Measurements from ENCODE around the gene STRA8. TPM values are rescaled to one million over a fixed set of nuclear protein-coding genes. Genes with fewer than 3 reads are reported as not detected.

Gene STRA8
- polyA plus RNA-seq, 1 donor (not counting 4 experiments of a cell fraction or from before 2014, with no cell fraction given): not detected

- Histone ChIP-seq H3K4me1 (ENCODE audit: control insufficient read depth, extremely low read depth, insufficient read depth, low read length) (peaks cover 39% of the 10 kb centered on the region), H3K9me1 (ENCODE audit: control insufficient read depth, extremely low read depth, insufficient read depth, low read length) (no peaks in the 10 kb centered on the region), H3K36me3 (ENCODE audit: control insufficient read depth in 2 of 2, extremely low read depth in 1 of 2, insufficient read depth in 2 of 2, low read length in 2 of 2) (peaks cover 27 to 38% of the 10 kb centered on the region in 2 experiments), H3K27ac (ENCODE audit: control insufficient read depth, insufficient read depth, low read length) (no peak overlapping the region), H3K9ac (ENCODE audit: control insufficient read depth, extremely low read depth, insufficient read depth, low read length) (no peak overlapping the region), H3K4me3 (ENCODE audit: control insufficient read depth in 2 of 3, extremely low read depth in 1 of 3, insufficient read depth in 2 of 3, low read depth in 1 of 3, low read length in 3 of 3) (no peak overlapping the region), H2AFZ (ENCODE audit: control insufficient read depth, low read length) (no peak overlapping the region), H3K27me3 (ENCODE audit: control insufficient read depth, extremely low read depth, insufficient read depth, low read length) (no peaks in the 10 kb centered on the region), H3K79me2 (ENCODE audit: control insufficient read depth, insufficient read depth, low read length) (peaks cover 3% of the 10 kb centered on the region), H3K9me3 (ENCODE audit: control insufficient read depth, low read depth, low read length) (peaks cover 11% of the 10 kb centered on the region), H4K20me1 (ENCODE audit: control insufficient read depth, extremely low read depth, insufficient read depth, low read length) (no peaks in the 10 kb centered on the region), H3K4me2 (ENCODE audit: control insufficient read depth, extremely low read depth, insufficient read depth, low read depth, low read length) (no peak overlapping the region)
- FAIRE-seq (no peak), DNase-seq (ENCODE audit: low read depth, low spot score) (no peak)
- TF ChIP-seq EZH2 (IDR thresholded peaks at IDR 0.05; ENCODE audit: low read length): no peak
- TF ChIP-seq, protein P1, sequence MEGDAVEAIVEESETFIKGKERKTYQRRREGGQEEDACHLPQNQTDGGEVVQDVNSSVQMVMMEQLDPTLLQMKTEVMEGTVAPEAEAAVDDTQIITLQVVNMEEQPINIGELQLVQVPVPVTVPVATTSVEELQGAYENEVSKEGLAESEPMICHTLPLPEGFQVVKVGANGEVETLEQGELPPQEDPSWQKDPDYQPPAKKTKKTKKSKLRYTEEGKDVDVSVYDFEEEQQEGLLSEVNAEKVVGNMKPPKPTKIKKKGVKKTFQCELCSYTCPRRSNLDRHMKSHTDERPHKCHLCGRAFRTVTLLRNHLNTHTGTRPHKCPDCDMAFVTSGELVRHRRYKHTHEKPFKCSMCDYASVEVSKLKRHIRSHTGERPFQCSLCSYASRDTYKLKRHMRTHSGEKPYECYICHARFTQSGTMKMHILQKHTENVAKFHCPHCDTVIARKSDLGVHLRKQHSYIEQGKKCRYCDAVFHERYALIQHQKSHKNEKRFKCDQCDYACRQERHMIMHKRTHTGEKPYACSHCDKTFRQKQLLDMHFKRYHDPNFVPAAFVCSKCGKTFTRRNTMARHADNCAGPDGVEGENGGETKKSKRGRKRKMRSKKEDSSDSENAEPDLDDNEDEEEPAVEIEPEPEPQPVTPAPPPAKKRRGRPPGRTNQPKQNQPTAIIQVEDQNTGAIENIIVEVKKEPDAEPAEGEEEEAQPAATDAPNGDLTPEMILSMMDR (optimal IDR thresholded peaks at IDR 0.05 in 1 of 3, IDR thresholded peaks at IDR 0.05 in 1 of 3, conservative IDR thresholded peaks at IDR 0.05 in 1 of 3; ENCODE audit: extremely low read depth in 1 of 3, insufficient read depth in 2 of 3, low read length in 3 of 3): no peak
- dilution Hi-C loops (cut with MboI; ENCODE audit: extremely low pct_ligation_motif_present, low sequenced_read_pairs): no loop called here
These were observed 46.8 kb upstream of the STRA8 start for GRCh38 chr7:135186841-135187253.

- H3K36me3 ChIP-seq (ENCODE audit: control insufficient read depth in 2 of 2, extremely low read depth in 1 of 2, insufficient read depth in 2 of 2, low read length in 2 of 2): peaks cover 26 to 34% of the 10 kb centered on the region in 2 experiments
These were observed 45.2 kb upstream of the STRA8 start for GRCh38 chr7:135188298-135188984.

More at GRCh38 chr7:135188298-135188984, 45.2 kb upstream of the STRA8 start:
- no peak for DNase-seq (ENCODE audit: low read depth, low spot score)
- H3K27me3 ChIP-seq (ENCODE audit: control insufficient read depth, extremely low read depth, insufficient read depth, low read length): no peaks in the 10 kb centered on the region
- H3K9ac ChIP-seq (ENCODE audit: control insufficient read depth, extremely low read depth, insufficient read depth, low read length): no peak overlapping the region
- no peak overlapping the region for H2AFZ ChIP-seq (ENCODE audit: control insufficient read depth, low read length)
- peaks cover 2% of the 10 kb centered on the region for H3K9me3 ChIP-seq (ENCODE audit: control insufficient read depth, low read depth, low read length)
- peak overlapping the region; percentile 61 for H3K27ac ChIP-seq (ENCODE audit: control insufficient read depth, insufficient read depth, low read length)
- H3K9me1 ChIP-seq (ENCODE audit: control insufficient read depth, extremely low read depth, insufficient read depth, low read length): peaks cover 2% of the 10 kb centered on the region
- no peaks in the 10 kb centered on the region for H4K20me1 ChIP-seq (ENCODE audit: control insufficient read depth, extremely low read depth, insufficient read depth, low read length)
- FAIRE-seq: peak; percentile 94
- peak overlapping the region in 1 of 3 experiments; percentile 0 for H3K4me3 ChIP-seq (ENCODE audit: control insufficient read depth in 2 of 3, extremely low read depth in 1 of 3, insufficient read depth in 2 of 3, low read depth in 1 of 3, low read length in 3 of 3)
- no peak for TF ChIP-seq EZH2 (IDR thresholded peaks at IDR 0.05; ENCODE audit: low read length)
- TF ChIP-seq, protein P1 (optimal IDR thresholded peaks at IDR 0.05 in 1 of 3, IDR thresholded peaks at IDR 0.05 in 1 of 3, conservative IDR thresholded peaks at IDR 0.05 in 1 of 3; ENCODE audit: extremely low read depth in 1 of 3, insufficient read depth in 2 of 3, low read length in 3 of 3): peak in 1 of 3 experiments; percentile 15
- dilution Hi-C loops (cut with MboI; ENCODE audit: extremely low pct_ligation_motif_present, low sequenced_read_pairs): no loop called here
- H3K79me2 ChIP-seq (ENCODE audit: control insufficient read depth, insufficient read depth, low read length): peaks cover 3% of the 10 kb centered on the region
- H3K4me1 ChIP-seq (ENCODE audit: control insufficient read depth, extremely low read depth, insufficient read depth, low read length): peaks cover 50% of the 10 kb centered on the region
- peak overlapping the region; percentile 36 for H3K4me2 ChIP-seq (ENCODE audit: control insufficient read depth, extremely low read depth, insufficient read depth, low read depth, low read length)
